Stimulated activated CD4-positive, alpha-beta T cell treated with anti-CD3 and anti-CD28 coated beads, Interleukin-2, amount 100 ng/mL, for 24 hours (primary cell): ENCODE results near the gene SMYD3.
A peak's percentile ranks its signal among the peaks of the same experiment; 100 is the strongest.
"Not testable (repeated sequence)": the region's sequence is repeated elsewhere in the genome, so short reads cannot be mapped to it uniquely, and the experiment has no call there.

Source experiments
- DNase-seq, 2 donors: peaks; one replicate each; pipeline ENCODE4 v3.0.0-alpha.2; 2020

Gene SMYD3

GRCh38 chr1:246343251-246343650 lies 163.8 kb downstream of the SMYD3 start:
- DNase-seq: no peak

DNA sequence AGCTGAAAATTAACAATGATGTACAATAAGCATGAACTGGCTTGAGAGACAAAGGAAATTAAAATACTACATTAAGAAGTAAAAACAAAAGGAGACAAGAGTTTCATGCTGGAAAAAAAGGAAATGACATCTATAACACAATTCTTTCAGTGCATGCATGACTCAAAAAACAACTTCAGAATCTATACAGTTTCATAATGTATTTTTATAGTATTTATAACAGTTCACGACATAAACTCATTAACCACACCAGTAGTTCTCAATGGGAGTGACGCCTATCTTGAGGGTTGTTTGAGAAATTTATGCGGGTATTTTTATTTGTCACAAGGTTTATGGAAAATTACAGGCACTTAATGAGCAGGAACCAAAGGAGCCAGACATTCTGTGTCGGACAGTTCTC lies 168.5 kb downstream of the SMYD3 start:
- DNase-seq: no peak

GRCh38 chr1:246338098-246338497 lies 169.0 kb downstream of the SMYD3 start:
- no peak for DNase-seq

- DNase-seq: no peak
Observed at GRCh38 chr1:246335151-246335550, 171.9 kb downstream of the SMYD3 start.

DNA sequence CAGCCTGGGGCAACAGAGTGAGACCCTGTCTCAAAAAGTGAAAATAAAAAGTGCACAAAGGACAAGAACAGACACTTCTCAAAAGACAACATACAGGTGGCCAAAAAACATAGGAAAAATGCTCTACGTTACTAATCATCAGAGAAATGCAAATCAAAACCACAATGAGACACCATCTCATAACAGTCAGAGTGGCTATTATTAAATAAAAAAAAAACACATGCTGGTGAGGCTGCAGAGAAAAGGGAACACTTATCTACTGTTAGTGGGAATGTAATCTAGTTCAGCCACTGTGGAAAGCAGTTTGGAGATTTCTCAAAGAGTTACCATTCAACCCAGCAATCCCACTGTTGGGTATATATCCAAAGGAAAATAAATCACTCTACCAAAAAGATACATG lies 173.2 kb downstream of the SMYD3 start:
- DNase-seq: no peak

GRCh38 chr1:246332078-246332477 lies 175.0 kb downstream of the SMYD3 start:
- no peak for DNase-seq

- peak in 1 of 2 donors; percentile 26 for DNase-seq
Observed at GRCh38 chr1:246329900-246330299, 177.2 kb downstream of the SMYD3 start.

DNA sequence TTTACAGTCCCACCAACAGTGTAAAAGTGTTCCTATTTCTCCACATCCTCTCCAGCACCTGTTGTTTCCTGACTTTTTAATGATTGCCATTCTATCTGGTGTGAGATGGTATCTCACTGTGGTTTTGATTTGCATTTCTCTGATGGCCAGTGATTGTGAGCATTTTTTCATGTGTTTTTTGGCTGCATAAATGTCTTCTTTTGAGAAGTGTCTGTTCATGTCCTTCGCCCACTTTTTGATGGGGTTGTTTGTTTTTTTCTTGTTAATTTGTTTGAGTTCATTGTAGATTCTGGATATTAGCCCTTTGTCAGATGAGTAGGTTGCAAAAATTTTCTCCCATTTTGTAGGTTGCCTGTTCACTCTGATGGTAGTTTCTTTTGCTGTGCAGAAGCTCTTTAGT lies 177.8 kb downstream of the SMYD3 start:
- DNase-seq: not testable (repeated sequence)

DNA sequence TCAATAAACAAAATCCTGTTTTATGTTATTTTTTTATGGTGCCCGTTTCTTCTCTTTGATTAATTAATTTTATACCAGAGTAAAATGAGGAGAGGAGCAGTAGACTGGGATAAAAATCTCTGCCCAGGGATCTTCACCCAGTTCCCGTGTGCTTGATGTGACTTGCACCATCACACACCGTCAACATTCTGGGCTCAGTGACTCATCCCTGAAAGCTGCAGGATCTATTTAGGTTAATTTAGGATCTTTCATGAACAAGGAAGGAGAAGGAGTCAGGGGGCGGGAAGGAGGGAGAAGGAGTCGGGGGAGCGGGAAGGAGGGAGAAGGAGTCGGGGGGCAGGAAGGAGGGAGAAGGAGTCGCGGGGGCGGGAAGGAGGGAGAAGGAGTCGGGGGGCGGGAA lies 182.4 kb downstream of the SMYD3 start:
- no peak for DNase-seq

DNA sequence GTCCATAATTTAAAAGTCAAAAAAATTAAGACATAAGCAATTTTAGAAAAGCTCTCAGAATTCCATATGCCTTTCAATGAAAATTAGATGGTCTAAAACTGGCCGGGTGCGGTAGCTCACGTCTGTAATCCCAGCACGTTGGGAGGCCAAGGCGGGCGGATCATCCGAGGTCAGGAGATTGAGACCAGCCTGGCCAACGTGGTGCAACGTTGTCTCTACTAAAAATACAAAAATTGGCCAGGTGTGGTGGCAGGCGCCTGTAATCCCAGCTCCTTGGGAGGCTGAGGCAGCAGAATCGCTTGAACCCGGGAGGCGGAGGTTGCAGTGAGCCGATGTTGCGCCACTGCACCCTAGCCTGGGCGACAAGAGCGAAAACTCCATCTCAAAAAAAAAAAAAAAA lies 183.0 kb downstream of the SMYD3 start:
- DNase-seq: not testable (repeated sequence)

DNA sequence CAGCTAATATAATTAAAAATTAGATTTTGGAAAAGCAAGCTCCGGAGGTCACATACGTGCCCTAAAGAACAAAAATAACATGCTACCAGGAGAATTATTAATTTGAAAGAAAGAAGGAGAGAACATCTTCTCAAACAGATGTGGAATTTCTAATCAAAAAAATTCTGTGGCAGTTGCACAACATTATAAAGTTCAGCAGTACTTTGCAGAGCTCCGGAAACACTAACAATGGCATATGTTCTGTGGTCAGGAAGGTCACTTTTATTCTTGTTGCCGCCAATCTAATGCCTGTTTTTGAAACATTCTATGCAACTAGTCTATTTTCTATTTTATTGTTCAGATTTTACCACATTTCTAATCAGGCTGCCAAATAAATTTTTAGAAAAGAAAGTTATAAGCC lies 186.8 kb downstream of the SMYD3 start:
- DNase-seq: no peak

DNA sequence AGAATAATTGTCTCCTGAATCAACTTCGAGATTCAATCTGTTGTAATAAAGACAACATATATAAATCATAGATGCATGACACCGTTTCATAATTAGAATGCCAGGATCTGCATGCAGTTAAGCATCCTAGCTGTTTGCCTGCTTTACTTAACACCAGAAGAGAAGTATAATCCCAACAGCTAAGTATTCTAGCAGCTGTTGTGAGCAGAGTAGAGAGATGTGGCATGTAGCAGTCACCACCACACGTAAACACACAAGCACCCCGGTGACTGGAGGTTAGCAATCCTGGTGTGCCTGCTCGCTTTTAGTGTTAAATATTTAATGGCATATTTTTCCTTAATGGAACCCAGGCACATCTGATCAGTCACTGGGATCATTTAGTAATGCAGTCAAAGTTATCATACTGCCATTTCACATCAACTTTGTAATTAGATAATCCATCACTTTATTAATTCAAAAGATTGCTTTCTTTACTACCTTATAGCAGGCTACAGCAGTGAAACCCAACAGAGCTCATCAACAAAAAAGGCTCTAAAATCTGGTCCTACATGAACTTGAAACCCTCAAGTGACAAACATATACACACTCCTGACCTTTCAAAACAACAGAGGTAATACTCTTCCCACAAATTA lies 187.9 kb downstream of the SMYD3 start:
- DNase-seq: no peak

DNA sequence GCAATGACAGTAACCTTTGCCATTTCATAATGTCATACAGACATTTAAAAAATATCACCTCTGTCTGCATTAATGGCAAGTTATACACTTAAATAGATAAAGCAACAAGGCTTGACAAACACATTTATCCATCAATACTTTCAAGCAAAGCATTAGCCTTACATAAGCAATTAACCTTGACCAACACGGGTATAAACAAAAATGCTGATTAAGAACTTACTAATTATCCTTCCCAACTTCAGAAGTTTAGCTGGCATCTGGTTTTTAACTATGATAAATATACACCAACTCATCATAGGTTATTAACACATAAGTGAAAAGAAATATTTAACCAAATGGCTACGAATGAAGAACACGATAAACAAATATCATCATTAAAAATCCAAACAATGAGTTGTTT lies 188.5 kb downstream of the SMYD3 start:
- DNase-seq: no peak

DNA sequence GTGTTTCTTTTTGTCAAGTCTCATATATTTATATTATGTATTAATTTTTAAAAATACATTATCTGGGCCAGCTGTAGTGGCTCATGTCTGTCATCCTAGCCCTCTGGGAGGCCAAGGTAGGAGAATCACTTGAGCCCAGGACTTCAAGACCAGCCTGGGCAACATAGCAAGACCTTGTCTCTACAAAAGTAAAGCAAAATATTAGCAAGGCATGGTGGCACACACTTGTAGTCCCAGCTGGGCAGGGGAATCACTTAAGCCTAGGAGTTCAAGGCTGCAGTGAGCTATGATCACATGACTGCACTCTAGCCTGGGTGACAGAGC lies 189.1 kb downstream of the SMYD3 start:
- DNase-seq: no peak

DNA sequence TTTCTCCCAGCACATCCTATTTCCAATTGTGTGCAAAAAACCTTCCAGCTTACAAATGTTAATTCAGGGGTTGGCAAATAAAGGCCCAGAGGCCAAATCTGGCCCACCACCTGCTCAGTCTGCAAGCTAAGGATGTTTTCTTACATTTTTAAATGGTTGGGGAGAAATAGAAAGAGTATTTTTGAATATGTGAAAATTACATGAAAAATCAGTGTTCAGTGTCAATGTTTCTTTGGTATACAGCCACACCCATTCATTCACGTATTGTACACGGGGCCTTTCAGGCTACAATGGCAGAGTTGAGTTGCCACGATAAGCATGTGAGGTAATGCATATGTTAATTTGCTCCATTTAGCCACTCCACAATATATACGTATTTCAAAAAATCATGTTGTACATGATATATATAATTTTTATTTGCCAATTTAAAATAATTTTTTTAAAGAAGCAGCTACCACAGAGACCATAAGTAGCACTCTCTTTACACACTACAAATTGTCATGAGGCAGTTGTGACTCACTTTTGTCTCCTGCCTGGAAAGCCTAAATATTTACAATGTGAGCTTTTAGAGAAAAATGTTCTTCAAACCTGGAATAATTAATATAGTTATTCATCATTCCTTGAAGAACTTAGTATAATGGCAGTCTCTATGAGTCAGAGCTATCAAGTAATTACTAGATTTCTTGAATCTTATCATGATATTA lies 189.6 kb downstream of the SMYD3 start:
- DNase-seq: no peak

DNA sequence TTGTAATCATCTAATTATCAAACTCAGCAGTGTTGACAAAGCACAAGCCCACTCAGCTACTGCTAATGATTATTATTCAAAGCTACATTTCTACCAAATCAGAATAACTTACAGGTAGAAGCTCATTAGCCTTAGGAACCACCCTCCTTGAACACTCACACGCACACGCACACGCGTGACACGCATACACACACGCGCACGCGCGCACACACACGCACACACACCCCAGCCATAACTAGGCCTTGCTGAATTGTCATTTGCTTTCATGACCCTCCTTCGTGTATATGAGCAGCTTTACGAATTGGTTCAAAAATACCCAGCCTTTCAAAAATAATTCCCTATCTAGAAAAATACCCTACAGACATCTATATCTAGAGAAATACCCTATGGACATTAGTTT lies 195.6 kb downstream of the SMYD3 start:
- DNase-seq: no peak

DNA sequence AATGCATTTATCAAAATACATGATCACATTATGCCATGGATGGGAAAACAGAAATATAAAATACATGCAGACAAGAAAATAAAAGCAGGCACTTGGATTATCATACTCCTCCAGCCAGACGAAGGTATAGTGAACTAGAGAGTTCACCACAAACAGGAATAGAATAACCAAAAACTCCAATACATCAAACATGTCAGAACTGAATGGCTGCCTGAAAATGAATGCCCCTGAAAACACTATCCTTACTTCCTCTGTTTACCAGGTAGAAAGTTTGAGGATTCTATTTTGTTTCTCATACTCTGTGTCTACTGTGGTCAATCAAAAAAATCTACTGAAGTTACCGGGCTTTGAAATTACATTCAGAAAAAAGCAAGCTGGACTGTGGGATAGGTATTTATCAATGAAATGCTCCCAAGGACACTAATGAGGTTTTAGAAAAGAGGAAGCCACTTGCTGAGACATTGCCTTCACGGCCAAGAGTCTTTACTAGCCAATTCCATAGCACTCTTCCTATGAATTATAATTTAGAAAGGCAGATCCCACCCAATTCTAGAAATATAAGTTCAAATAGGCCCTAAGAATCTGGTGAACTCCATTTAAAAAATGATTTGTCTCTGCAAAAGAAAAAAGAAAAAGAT lies 197.7 kb downstream of the SMYD3 start:
- DNase-seq: no peak

DNA sequence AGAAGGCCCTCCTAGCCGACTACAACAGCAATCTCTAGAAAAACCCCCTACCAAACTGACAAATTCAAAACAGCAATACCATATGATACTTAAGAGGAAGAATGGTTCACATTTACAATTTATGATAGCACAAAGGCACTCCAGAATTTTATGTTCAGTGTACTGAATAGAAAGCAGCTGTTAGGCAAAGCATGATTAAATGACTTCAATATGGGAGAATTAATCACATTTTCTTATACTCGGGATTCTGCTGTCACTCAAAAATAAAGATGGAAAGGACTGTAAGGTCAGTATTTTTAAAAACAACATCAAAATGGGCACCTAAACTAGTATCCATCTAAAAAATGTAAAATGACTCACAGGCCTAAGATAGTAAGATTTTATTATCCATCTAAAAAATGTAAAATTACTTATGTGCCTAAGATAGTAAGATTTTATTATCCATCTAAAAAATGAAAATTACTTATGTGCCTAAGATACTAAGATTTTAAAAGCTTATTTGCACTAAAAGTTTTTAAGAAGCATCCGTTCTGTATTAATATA lies 198.5 kb downstream of the SMYD3 start:
- no peak for DNase-seq

DNA sequence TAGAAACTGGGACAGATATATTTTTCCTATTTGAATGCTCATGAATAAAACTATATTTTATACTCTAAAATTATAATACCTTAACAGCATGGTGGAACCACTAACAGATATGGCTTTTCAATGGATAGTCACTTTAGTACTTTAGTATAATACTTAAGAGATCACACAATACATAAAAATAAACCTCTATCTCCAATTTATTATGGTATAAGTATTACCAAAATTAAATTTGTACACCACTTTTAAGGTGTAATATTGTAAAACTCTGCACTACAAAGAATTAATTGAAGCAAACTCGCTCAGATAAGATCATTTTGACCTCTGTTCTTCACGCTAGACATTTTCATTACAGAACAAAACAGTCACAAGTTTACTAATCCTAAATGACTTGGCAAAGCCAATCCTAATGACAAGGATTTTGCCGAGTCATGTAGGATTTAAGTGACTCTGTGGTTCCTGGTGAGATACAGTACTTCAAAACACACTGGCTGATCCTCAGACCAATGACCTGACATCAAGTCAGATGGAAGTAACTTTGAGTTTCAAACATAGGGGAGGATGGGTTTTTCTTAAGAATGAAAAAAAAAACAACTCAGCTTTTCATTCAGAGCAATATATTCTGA lies 200.6 kb downstream of the SMYD3 start:
- DNase-seq: no peak

- DNase-seq: no peak
Observed at GRCh38 chr1:246304484-246305259, 202.4 kb downstream of the SMYD3 start.

- DNase-seq: no peak
Observed at GRCh38 chr1:246302711-246303317, 204.3 kb downstream of the SMYD3 start.

- no peak for DNase-seq
Observed at GRCh38 chr1:246302251-246302625, 204.8 kb downstream of the SMYD3 start.
